ENCODE results near the gene PSME3IP1.
"Not testable (repeated sequence)": the region's sequence is repeated elsewhere in the genome, so short reads cannot be mapped to it uniquely, and the experiment has no call there.

PSME3IP1 gene

GRCh38 chr16:57123216-57123973 lies 62.4 kb downstream of the PSME3IP1 start:
- no peak for DNase-seq (ENCODE audit: low read depth)

- no peak for DNase-seq (ENCODE audit: low read depth)
These were observed 67.3 kb downstream of the PSME3IP1 start for GRCh38 chr16:57118461-57119084.

DNA sequence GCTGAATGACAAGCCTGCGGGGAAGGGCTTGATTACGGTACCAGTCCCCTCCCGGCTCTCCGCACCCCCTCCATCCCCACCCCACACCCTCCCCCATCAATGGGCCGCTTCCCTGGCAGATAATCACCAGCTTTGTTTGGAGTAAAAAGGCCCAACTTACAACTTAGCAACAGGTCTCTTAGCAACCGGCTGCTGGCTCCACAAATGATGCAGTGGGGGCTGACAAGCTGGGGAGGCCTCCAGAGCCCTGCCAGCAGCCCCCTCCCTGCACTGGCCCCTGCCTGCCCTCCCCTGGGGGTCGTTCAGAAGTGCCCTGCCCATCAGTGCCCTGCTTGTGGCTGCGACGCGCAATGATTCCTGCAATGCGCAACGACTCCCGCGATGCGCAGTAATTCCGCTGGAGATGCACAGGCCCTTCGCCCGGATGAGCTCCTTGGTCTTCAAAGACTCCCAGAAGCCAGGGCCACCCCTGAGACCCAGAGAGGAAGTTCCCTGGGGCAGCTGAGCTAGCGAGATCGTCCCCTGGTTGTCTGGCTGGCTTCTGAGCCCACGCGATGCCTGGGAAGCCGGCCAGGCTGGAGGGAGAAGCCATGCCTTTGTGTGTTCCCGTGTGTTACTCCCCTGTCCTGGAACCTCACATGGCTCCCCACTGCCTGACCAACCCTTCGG lies 70.2 kb downstream of the PSME3IP1 start:
- no peak for DNase-seq (ENCODE audit: low read depth)

DNA sequence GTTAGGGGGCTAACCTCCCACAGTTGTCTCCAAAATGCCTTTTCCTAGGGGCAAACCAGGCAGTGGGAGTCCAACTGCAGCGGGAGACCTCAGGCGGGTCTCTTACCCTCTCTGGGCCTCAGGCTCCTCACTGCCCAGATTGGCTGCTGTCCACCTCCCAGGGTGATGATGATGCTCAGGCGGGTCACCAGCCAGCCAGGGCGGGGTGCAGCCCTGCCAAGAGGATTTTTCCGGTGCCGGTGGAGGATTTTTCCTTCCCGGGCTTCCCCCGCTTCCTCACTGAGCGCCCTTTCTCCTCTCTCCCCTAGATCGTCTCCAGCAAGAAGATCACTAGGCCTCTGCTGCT lies 70.7 kb downstream of the PSME3IP1 start:
- DNase-seq (ENCODE audit: low read depth): no peak

DNA sequence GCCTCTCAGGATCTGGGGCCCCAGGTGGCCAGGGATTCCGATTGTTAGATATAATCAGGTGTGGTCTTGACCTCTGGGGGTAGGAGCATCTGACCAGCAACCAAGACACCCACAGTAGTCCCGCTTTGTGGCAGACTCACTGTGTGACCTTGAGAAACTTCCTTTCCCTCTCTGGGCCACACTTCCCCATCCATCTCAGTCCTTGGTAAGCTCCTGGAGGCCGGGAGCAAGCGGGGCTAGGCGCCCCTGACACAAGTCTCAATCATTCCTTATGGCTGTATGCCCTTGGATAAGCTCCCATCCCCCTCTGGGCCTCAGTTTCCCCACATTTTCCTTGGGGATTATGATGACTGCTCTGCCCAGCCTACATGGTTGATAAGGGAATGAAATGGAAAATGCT lies 72.2 kb downstream of the PSME3IP1 start:
- DNase-seq (ENCODE audit: low read depth): no peak

GRCh38 chr16:57113042-57113453 lies 72.8 kb downstream of the PSME3IP1 start:
- DNase-seq (ENCODE audit: low read depth): no peak

- no peak for DNase-seq (ENCODE audit: low read depth)
These were observed 73.3 kb downstream of the PSME3IP1 start for GRCh38 chr16:57112403-57113041.

DNA sequence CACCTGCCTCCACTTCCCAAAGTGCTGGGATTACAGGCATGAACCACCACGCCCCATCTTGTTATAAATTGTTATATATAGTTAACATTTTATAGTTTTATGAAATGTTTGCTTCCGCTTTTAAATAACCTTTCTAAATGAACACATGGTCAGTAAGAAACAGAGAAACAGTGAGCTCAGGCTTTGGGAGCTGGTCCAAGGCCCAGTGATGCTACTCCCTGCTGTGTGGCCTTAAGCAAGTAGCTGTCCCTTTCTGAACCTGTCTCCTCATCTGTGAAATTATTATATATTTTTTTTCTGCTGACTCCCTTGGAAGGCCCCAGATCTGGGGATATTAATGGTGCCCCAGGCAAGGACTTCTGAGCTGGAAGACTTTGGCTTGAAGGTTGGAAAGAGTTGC lies 74.4 kb downstream of the PSME3IP1 start:
- DNase-seq (ENCODE audit: low read depth): no peak

DNA sequence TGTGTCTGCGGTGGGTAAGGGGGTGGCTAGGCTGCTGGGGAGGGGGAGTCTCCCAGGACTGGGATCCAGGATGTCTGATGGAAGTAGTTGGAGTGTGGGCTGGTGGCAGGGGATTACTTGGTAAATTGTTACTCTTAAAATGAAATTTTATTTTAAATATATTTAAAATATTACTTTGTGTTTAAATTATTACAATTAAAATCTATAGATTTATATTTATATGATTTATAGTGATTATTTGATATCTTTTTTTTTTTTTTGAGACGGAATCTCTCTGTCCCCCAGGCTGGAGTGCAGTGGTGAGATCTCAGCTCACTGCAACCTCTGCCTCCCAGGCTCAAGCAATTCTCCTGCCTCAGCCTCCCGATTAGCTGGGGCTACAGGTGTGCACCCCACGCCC lies 74.9 kb downstream of the PSME3IP1 start:
- DNase-seq (ENCODE audit: low read depth): no peak

DNA sequence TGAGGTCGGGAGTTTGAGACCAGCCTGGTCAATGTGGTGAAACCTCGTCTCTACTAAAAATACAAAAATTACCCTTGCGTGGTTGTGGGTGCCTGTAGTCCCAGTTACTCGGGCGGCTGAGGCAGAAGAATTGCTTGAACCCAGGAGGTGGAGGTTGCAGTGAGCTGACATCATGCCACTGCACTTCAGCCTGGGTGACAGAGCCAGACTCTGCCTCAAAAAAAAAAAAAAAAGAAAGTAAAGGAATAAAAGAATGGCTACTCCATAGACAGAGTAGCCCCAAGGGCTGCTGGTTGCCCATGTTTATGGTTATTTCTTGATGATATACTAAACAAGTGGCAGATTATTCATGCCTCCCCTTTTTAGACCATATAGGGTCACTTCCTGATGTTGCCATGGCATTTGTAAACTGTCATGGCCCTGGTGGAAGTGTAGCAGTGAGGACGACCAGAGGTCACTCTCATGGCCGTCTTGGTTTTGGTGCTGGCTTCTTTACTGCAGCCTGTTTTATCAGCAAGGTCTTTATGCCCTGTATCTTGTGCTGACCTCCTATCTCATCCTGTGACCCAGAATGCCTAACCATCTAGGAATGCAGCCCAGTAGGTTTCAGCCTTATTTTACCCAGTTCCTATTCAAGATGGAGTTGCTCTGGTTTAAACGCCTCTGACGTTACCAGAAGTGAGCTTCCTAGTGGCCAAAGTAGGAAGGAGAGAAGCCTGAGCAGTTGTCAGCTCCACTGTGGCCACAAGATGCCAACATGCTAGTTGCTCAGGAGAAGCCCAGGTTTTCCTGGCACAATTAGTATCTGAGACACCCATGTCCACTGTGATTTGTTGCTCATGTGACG lies 76.4 kb downstream of the PSME3IP1 start:
- DNase-seq (ENCODE audit: low read depth): not testable (repeated sequence)

GRCh38 chr16:57108432-57108831 lies 77.4 kb downstream of the PSME3IP1 start:
- DNase-seq (ENCODE audit: low read depth): no peak

GRCh38 chr16:57107321-57107922 lies 78.4 kb downstream of the PSME3IP1 start:
- no peak for DNase-seq (ENCODE audit: low read depth)

- DNase-seq (ENCODE audit: low read depth): no peak
These were observed 79.1 kb downstream of the PSME3IP1 start for GRCh38 chr16:57106767-57107166.

DNA sequence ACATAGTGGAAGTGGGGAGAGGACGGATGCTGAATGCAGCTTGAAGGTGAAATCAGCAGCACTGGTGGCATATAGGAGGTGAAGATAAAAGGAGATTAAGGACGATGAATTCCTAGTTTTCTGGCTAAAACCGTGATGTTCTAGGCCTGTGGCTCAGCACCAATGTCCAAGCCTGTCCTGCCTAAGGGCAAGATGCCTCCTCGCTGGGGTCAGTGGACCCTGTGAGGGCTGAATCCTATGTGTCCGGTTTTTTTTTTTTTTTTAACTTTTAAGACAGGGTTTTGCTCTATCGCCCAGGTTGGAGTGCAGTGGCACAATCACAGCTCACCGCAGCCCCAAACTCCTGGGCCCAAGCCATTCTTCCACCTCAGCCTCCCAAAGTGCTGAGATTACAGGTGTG lies 80.7 kb downstream of the PSME3IP1 start:
- no peak for DNase-seq (ENCODE audit: low read depth)

GRCh38 chr16:57104706-57105105 lies 81.1 kb downstream of the PSME3IP1 start:
- DNase-seq (ENCODE audit: low read depth): no peak

GRCh38 chr16:57102888-57103851 lies 82.7 kb downstream of the PSME3IP1 start:
- no peak for DNase-seq (ENCODE audit: low read depth)
